Mononuclear cell (primary cell): ENCODE data around the gene CD1B. TPM values are rescaled to one million over a fixed set of nuclear protein-coding genes. Genes with fewer than 3 reads are reported as not detected.
"Not testable (repeated sequence)": the region's sequence is repeated elsewhere in the genome, so short reads cannot be mapped to it uniquely, and the experiment has no call there.

Experiments used
- H3K27me3 ChIP-seq: 2 replicates; pipeline ENCODE4 v1.6.0; 2011; ENCODE audit warnings: low read length, control low read depth; ENCODE audit not compliant: insufficient read depth
- H3K4me1 ChIP-seq: 2 replicates; pipeline ENCODE4 v1.5.1; 2011; ENCODE audit warnings: mild to moderate bottlenecking, low read length, control low read depth; ENCODE audit not compliant: insufficient read depth
- H3K4me3 ChIP-seq: 2 replicates; pipeline ENCODE4 v1.5.1; 2011; ENCODE audit warnings: mild to moderate bottlenecking, low read length, moderate library complexity
- H3K9me3 ChIP-seq: 2 replicates; pipeline ENCODE4 v1.5.1; 2011; ENCODE audit warnings: low read depth, mild to moderate bottlenecking, control low read depth, low read length
- total RNA-seq: library from RNA; depleted of rRNA; stranded (reverse); fragments of >200 nt; gene quantifications from one replicate; pipeline ENCODE4 v1.2.3, GENCODE V29; 2012

The CD1B gene
- total RNA-seq, 1 donor: 0.52 TPM

- H3K9me3 ChIP-seq: no peaks in the 10 kb centered on the region
- H3K4me3 ChIP-seq: no peak overlapping the region
- H3K27me3 ChIP-seq: no peaks in the 10 kb centered on the region
- H3K4me1 ChIP-seq: peaks cover 85% of the 10 kb centered on the region
Measured at GRCh38 chr1:158286941-158287346, 44.4 kb downstream of the CD1B start.

- Histone ChIP-seq H3K4me3 (no peak overlapping the region), H3K9me3 (no peaks in the 10 kb centered on the region), H3K4me1 (peaks cover 81% of the 10 kb centered on the region), H3K27me3 (no peaks in the 10 kb centered on the region)
Measured at GRCh38 chr1:158286487-158286886, 44.8 kb downstream of the CD1B start.

GRCh38 chr1:158285756-158286241 lies 45.5 kb downstream of the CD1B start:
- Histone ChIP-seq H3K4me1 (peaks cover 74% of the 10 kb centered on the region), H3K9me3 (no peaks in the 10 kb centered on the region), H3K4me3 (peak overlapping the region; percentile 1), H3K27me3 (no peaks in the 10 kb centered on the region)

DNA sequence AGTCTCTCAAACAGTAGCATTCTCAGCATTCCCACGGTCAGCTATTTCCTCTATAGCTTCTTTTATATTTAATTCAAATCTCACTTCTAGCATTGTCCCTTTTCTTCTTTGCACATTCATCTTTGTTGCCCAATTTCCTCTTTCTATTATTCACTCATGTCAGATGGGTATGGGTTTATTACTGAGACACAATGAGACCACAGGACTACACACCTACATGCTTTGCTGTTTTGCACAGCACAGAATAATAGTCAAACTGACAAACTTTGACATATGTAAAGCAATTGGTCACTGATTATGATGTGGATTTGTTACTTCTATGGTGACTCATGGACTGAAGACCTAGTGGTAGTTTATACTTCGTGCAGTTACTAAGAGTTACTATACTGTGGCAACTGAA lies 47.4 kb downstream of the CD1B start:
- no peaks in the 10 kb centered on the region for H3K27me3 ChIP-seq
- H3K4me3 ChIP-seq: no peak overlapping the region
- H3K9me3 ChIP-seq: no peaks in the 10 kb centered on the region
- H3K4me1 ChIP-seq: peaks cover 58% of the 10 kb centered on the region

- not testable (repeated sequence) for H3K4me3 ChIP-seq, H3K27me3 ChIP-seq, H3K9me3 ChIP-seq
- peaks cover 43% of the 10 kb centered on the region for H3K4me1 ChIP-seq
Measured at GRCh38 chr1:158282421-158282820, 48.9 kb downstream of the CD1B start.

Other genes with a start within 250 kb of the CD1B start
- 13.9 TPM for gene CD1D, start 150.6 kb downstream of the CD1B start, total RNA-seq
- 0.21 TPM for gene CD1A, start 77.1 kb downstream of the CD1B start, total RNA-seq
- 12.8 TPM for gene CD1C, start 41.6 kb downstream of the CD1B start, total RNA-seq
- 0.52 TPM for gene CD1E, start 22.4 kb upstream of the CD1B start, total RNA-seq
- not detected for gene OR10T2, start 67.9 kb upstream of the CD1B start, total RNA-seq
- gene OR10K2, start 94.7 kb upstream of the CD1B start, total RNA-seq: not detected
- gene OR10K1, start 130.3 kb upstream of the CD1B start, total RNA-seq: not detected
- not detected for gene OR10R2, start 140.7 kb upstream of the CD1B start, total RNA-seq
- not detected for gene OR6Y1, start 222.9 kb upstream of the CD1B start, total RNA-seq
- gene OR6P1, start 239.0 kb upstream of the CD1B start, total RNA-seq: not detected
- gene OR10X1, start 248.4 kb upstream of the CD1B start, total RNA-seq: not detected